ENCODE data around the gene LY6G5B. TPM values are rescaled to one million over a fixed set of nuclear protein-coding genes. Genes with fewer than 3 reads are reported as not detected.

The LY6G5B gene
- total RNA-seq, 2 donors from 2014 or later, result 1.8 to 13.0 TPM

- peak; percentile 98 for DNase-seq (ENCODE audit: low spot score)
- peak in 2 of 4 experiments; percentile 19 to 21 for TF ChIP-seq CTCF (IDR thresholded peaks at IDR 0.05)
- peak; percentile 98 for TF ChIP-seq POLR2AphosphoS5 (IDR thresholded peaks at IDR 0.05)
- TF ChIP-seq POLR2A (IDR thresholded peaks at IDR 0.05), result peak; percentile 76
- intact Hi-C loops (cut with DNase I), result no loop called here
- Histone ChIP-seq H3K9me3 (no peaks in the 10 kb centered on the region), H3K27me3 (replicated peaks; ENCODE audit: insufficient read depth) (no peaks in the 10 kb centered on the region), H3K4me3 (peak within 1 kb of the TSS; percentile 65 to 92), H3K36me3 (peaks cover 15 to 19% of the 10 kb centered on the region in 2 donors), H3K4me1 (replicated peaks) (peaks cover 17% of the 10 kb centered on the region), H3K27ac (peak within 1 kb of the TSS; percentile 94 to 96)
- under 1% methylated on average over 60 of the region's 63 CpGs for WGBS
Measured at GRCh38 chr6:31665501-31666336, 4.1 kb upstream of the LY6G5B start, which contains the start of gene CSNK2B. Gene CSNK2B, plus strand, starts transcription at chr6:31666080. Its CDS starts 752 bp downstream, at chr6:31666832.

- intact Hi-C loops (cut with DNase I), result no loop called here
- H3K9me3 ChIP-seq, result no peaks in the 10 kb centered on the region
- DNase-seq (ENCODE audit: low spot score), result no peak
- peak overlapping the region; percentile 94 to 96 for H3K27ac ChIP-seq
- 2% methylated on average over 15 of the region's 15 CpGs for WGBS
- no peaks in the 10 kb centered on the region for H3K27me3 ChIP-seq (replicated peaks; ENCODE audit: insufficient read depth)
- TF ChIP-seq CTCF (IDR thresholded peaks at IDR 0.05) (no peak), POLR2AphosphoS5 (IDR thresholded peaks at IDR 0.05) (no peak), POLR2A (IDR thresholded peaks at IDR 0.05) (no peak)
- peaks cover 17% of the 10 kb centered on the region for H3K4me1 ChIP-seq (replicated peaks)
- peak overlapping the region; percentile 65 to 92 for H3K4me3 ChIP-seq
- H3K36me3 ChIP-seq, result peaks cover 15 to 19% of the 10 kb centered on the region in 2 donors
Measured at GRCh38 chr6:31666337-31666965, 3.3 kb upstream of the LY6G5B start.

GRCh38 chr6:31676322-31676903 is 6.6 kb downstream of the LY6G5B start:
- Histone ChIP-seq H3K4me3 (no peak overlapping the region), H3K27me3 (replicated peaks; ENCODE audit: insufficient read depth) (no peaks in the 10 kb centered on the region), H3K9me3 (no peaks in the 10 kb centered on the region), H3K27ac (no peak overlapping the region), H3K4me1 (replicated peaks) (peaks cover 4% of the 10 kb centered on the region), H3K36me3 (no peaks in the 10 kb centered on the region)
- TF ChIP-seq CTCF (IDR thresholded peaks at IDR 0.05) (no peak), POLR2AphosphoS5 (IDR thresholded peaks at IDR 0.05) (no peak), POLR2A (IDR thresholded peaks at IDR 0.05) (no peak)
- no peak for DNase-seq (ENCODE audit: low spot score)
- 80% methylated on average over 4 of the region's 4 CpGs for WGBS
- intact Hi-C loops (cut with DNase I), result no loop called here

- intact Hi-C loops (cut with DNase I), result no loop called here
- Histone ChIP-seq H3K9me3 (no peaks in the 10 kb centered on the region), H3K4me1 (replicated peaks) (peaks cover 4% of the 10 kb centered on the region), H3K27ac (no peak overlapping the region), H3K27me3 (replicated peaks; ENCODE audit: insufficient read depth) (no peaks in the 10 kb centered on the region), H3K4me3 (no peak overlapping the region), H3K36me3 (no peaks in the 10 kb centered on the region)
- DNase-seq (ENCODE audit: low spot score), result no peak
- WGBS, result 68% methylated on average over 6 of the region's 6 CpGs
- TF ChIP-seq CTCF (IDR thresholded peaks at IDR 0.05), result no peak
Measured at GRCh38 chr6:31676904-31677303, 7.1 kb downstream of the LY6G5B start.
